ENCODE data around the gene MMP25.

- TF ChIP-seq, protein P1, sequence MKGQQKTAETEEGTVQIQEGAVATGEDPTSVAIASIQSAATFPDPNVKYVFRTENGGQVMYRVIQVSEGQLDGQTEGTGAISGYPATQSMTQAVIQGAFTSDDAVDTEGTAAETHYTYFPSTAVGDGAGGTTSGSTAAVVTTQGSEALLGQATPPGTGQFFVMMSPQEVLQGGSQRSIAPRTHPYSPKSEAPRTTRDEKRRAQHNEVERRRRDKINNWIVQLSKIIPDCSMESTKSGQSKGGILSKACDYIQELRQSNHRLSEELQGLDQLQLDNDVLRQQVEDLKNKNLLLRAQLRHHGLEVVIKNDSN (IDR thresholded peaks at IDR 0.05) = no peak
- TF ChIP-seq, protein P2, sequence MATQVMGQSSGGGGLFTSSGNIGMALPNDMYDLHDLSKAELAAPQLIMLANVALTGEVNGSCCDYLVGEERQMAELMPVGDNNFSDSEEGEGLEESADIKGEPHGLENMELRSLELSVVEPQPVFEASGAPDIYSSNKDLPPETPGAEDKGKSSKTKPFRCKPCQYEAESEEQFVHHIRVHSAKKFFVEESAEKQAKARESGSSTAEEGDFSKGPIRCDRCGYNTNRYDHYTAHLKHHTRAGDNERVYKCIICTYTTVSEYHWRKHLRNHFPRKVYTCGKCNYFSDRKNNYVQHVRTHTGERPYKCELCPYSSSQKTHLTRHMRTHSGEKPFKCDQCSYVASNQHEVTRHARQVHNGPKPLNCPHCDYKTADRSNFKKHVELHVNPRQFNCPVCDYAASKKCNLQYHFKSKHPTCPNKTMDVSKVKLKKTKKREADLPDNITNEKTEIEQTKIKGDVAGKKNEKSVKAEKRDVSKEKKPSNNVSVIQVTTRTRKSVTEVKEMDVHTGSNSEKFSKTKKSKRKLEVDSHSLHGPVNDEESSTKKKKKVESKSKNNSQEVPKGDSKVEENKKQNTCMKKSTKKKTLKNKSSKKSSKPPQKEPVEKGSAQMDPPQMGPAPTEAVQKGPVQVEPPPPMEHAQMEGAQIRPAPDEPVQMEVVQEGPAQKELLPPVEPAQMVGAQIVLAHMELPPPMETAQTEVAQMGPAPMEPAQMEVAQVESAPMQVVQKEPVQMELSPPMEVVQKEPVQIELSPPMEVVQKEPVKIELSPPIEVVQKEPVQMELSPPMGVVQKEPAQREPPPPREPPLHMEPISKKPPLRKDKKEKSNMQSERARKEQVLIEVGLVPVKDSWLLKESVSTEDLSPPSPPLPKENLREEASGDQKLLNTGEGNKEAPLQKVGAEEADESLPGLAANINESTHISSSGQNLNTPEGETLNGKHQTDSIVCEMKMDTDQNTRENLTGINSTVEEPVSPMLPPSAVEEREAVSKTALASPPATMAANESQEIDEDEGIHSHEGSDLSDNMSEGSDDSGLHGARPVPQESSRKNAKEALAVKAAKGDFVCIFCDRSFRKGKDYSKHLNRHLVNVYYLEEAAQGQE (IDR thresholded peaks at IDR 0.05; ENCODE audit: low read depth) = no peak
- TF ChIP-seq TEAD4 (IDR thresholded peaks at IDR 0.05) (no peak), TAF1 (IDR thresholded peaks at IDR 0.05; ENCODE audit: low read depth) (no peak)
Observed at GRCh38 chr16:3046641-3047386, 453 bp downstream of the MMP25 start.
